GM19397 (cell line): ENCODE data around the gene PPP5C.
"Not testable (repeated sequence)": the region's sequence is repeated elsewhere in the genome, so short reads cannot be mapped to it uniquely, and the experiment has no call there.

Experiments used
- ATAC-seq: cut with Tn5 transposase; IDR thresholded peaks from one replicate; pipeline ENCODE4 v1.9.1; 2021; ENCODE audit warnings: mild to moderate bottlenecking, moderate library complexity; ENCODE audit not compliant: unreplicated experiment

PPP5C gene

DNA sequence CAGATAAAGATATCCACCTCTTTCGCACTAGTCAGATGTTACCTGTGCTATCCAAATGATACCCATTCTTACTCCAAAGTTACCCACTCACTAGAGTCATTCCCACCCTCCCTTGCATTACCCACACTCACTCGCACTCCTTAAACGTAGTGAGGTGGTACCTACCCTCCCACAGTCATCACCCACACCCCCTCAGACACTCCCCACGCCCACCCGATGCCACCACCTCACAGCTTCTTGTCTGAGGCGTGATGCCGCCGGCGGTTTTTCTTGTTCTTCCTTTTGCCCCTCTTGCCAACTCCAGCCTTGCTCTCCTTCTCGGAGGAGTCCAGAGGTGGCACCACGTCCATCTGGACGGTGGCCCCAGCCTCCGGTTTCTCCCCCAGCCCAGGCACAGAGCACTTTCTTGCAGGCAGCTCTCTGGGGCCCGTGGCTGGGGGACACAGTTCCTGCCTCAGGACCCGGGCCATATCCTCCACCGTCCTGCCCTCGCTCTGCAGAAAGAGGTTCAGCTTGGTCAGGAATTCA lies 80.7 kb downstream of the PPP5C start:
- no peak for ATAC-seq

DNA sequence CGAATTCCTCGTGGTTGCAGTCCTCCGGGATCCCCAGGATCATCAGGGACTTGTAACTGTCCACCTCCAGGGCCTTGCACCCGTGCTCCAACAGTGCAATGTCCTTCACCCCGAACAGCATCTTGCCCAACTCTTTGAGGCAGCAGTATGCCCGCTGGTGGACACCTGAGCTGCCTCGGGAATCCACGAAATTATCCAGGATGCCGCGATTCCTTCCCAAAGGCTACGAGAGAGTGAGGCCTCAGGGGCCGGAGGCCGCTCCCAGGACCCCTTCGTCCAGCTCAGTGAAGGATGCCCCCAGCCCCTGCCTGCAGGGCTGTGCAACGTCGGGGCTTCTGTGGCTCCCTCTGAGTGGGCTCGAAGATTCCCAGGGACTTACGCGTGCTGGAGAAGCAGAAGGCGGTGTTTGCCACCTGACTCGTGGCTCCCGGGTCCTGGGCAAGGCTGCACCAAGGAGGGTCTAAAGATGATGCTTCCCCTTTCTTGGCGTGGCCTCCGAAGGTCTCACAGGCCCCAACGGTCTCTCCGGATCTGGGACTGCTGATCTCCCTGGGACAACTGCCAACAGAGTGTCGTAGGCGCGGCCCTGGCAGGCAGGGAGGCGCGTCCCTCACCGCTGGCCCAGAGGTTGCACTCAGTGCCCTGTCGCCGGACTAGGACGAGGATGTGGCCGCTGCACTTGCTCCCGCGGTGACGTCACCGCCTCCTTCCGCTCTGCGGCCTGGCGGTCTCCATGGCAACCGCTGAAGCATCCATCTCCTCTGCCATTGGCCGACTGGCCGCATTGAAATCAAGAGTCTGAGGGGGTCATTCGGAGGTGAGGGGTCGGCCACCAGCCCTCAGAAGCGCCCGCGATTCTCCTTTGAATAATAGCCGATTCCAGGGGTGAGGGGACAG lies 81.6 kb downstream of the PPP5C start, which contains the start of gene PNMA8C:
Gene PNMA8C (minus strand): TSS at position 698 of the 897 bp plus-strand sequence. CDS start 577 bp downstream, at position 121.
- ATAC-seq, result no peak

DNA sequence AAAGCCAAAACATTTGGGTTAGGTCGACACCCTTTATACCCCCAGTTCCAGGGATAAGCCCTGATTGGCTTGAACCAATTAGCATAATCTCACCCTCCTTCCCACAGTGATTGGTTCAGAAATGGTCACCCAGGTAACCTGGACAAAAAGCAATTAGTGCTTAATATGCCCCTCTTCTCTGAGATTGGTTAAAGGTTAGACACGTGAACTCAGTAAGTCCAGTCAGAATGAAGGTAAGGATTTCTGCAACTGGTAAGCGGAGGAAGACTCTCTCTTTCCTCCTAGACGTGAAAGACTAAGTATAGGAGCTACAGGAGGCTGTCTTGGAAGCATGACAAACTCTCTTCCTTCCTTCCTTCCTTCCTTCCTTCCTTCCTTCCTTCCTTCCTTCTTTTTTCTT lies 83.1 kb downstream of the PPP5C start:
- ATAC-seq, result no peak

- ATAC-seq, result no peak
Observed at GRCh38 chr19:46431824-46432223, 84.9 kb downstream of the PPP5C start.

GRCh38 chr19:46433470-46433869 lies 86.6 kb downstream of the PPP5C start:
- ATAC-seq, result not testable (repeated sequence)

- no peak for ATAC-seq
Observed at GRCh38 chr19:46435009-46435408, 88.1 kb downstream of the PPP5C start.

- not testable (repeated sequence) for ATAC-seq
Observed at GRCh38 chr19:46435689-46436088, 88.8 kb downstream of the PPP5C start.
